GM18519 (cell line): ENCODE results near the gene TTF1.

Experiments
- ATAC-seq: cut with Tn5 transposase; IDR thresholded peaks from one replicate; pipeline ENCODE4 v1.9.1; 2021; ENCODE audit warnings: mild to moderate bottlenecking, moderate library complexity; ENCODE audit not compliant: unreplicated experiment, low FRiP score

Gene TTF1

GRCh38 chr9:132406554-132407122 lies at the start of gene TTF1:
Gene TTF1 (minus strand): TSS chr9:132406840. CDS start chr9:132402821, 4,019 bp downstream.
- peak; percentile 67 for ATAC-seq

DNA sequence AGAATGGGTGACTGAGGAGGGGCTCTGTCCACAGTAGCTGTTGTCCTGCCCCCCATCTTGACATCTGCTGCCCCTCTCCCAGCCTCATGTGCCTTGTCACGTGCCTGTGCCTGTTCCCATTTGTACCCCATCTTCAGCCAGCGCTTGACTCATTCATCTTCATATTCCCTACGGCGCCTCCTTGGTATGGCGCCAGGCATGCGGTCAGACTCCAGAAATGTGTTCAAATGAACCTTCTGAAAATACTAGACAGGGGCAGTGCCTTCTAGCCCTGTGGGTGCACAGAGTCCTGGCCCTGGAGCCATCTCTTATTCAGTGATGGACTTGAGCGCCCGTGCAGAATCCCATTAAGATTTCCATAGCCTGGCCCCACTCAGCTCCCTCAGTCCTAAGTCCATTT lies 49.6 kb upstream of the TTF1 start:
- ATAC-seq, result no peak

DNA sequence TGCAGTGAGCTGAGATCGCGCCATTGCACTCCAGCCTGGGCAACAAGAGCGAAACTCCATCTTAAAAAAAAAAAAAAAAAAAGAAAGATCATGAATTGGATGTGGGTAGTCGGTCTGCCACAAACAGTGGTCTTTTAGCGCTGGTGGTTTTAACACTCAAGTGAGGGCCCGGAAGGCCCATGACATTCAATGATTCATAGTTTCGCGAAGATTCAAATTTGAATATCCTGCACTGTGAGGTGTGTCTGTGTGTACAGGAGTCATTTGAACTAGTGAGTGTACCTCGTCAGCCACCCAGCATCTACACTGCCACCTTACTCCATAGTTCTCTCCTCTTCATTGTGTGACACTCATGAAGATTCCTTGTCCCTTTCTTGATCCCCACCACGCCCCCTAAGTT lies 44.6 kb upstream of the TTF1 start:
- ATAC-seq, result no peak

GRCh38 chr9:132447902-132448301 lies 41.3 kb upstream of the TTF1 start:
- ATAC-seq, result no peak

- ATAC-seq, result no peak
Observed at GRCh38 chr9:132447346-132447745, 40.7 kb upstream of the TTF1 start.

- no peak for ATAC-seq
Observed at GRCh38 chr9:132446887-132447286, 40.2 kb upstream of the TTF1 start.

DNA sequence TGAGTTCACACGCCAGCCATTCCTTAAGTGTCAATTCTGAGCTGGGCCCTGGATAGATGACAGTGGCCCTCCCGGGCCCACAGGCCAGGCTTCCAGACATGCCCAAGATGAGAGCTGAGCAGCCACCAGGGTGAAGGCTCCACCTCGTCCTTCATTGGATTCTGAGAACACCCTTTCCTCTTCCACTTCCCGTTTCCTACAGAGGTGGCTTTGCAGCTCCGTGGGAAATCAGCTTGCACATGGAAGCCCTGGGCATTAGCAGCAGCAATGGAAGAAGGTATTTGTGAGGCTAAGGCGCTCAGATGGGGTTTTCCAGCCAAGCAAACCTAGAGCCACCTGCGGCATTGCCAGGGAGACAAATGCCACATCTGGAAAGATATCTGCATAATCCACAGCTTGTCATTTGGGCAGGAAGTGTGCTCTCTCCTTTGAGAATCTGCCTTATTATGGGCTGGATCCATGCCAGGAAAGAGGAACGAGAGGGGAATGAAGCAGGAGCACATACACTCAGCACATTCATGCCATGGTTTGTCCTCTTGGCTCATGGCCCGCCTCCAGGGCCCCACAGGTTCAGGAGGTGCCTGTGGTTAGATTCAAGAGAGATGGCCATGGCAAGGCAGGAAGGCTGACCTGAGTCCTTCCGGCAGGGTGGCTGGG lies 37.4 kb upstream of the TTF1 start:
- no peak for ATAC-seq

DNA sequence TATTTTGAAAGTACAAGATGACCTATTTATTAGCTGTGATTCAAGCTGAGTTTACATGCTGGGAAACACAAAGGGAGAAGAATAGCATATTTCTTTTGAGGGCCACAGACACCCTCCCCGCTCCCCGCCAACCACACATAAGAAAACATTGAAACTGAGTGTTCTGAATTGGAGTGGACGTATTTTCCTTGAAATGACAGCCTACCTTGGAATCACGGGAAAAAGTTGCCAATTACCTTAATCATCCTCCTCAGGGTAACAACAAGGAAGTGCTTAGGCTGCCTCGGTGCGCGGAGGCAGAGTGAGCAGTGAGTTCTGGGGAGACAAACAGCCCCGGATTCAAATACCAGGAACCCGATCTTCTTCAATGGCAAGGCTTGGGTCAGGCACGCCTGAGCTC lies 34.8 kb upstream of the TTF1 start:
- no peak for ATAC-seq

DNA sequence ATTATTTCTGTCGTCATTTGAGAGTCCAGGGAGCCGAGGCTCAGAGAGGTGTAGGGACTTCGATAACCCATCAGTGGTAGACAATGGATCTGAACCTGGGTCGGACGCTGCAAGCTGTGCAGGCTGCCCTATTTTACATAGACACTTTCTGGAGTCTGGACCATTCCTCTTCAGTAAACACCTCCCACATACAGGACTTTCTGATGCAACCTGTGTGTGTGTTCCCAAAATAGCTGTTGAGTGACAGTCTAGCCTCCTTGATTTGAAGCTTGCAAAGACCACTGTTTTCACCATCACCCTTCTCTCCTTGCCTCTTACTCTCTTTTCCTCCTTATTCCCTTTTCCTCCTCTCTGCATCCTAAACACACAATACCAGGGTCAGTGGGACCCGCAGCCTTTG lies 34.1 kb upstream of the TTF1 start:
- no peak for ATAC-seq

DNA sequence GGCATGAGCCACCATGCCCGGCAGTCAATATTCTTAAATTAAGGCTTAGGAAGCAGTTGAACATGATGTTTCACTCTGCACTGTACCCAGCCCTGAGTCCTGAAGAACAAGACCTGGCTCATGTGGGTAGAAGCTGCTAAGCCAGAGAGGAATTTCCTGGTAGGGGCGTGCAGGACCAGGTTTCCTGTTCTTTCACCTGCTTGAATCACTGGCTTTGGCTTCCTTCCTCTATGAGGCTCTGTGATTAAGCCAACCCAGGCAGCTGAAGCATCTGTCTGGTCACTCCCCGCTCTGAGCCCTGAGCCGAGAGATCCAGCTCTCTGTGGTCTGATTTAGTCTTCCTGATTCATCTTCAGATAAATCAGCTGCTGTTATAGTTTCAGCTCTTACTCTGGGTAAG lies 32.5 kb upstream of the TTF1 start:
- ATAC-seq, result no peak

- no peak for ATAC-seq
Observed at GRCh38 chr9:132434881-132435280, 28.2 kb upstream of the TTF1 start.

- ATAC-seq, result no peak
Observed at GRCh38 chr9:132430998-132431397, 24.4 kb upstream of the TTF1 start.

DNA sequence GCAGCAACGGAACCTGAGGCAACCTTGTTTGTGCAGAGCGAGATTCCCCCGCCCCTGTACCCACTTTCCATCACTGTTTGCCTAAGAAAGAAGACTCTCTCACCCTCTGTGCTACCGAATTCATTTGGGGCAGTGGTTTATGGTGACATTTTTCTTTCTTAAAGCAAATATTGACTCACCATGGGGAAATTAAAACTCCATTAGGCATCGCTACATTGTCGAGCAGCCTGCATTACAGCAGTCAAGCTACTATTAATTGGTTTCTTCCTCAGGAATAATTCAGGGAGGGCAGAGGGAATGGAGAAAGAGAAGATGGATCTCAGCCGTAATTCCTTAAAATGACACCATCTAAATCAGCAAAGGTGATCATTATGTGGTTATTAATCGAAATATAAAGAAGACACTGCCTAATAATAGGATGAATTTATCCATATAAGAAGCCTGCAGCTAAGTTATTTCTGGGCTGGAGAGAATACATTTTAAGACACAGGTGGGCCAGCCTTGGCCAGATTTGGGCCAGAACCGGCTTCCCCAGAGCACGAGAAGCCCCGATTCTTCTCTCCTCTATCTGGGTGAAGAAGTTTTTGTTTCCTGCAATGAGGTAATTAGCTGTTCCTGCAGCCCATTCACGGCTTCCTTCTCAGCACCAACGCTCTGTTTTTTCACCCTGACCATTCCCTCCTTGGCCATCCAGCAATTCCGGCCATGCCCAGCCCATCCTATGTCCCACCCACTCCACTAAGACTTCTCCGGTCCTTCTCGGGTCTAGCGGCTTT lies 20.2 kb upstream of the TTF1 start:
- no peak for ATAC-seq

DNA sequence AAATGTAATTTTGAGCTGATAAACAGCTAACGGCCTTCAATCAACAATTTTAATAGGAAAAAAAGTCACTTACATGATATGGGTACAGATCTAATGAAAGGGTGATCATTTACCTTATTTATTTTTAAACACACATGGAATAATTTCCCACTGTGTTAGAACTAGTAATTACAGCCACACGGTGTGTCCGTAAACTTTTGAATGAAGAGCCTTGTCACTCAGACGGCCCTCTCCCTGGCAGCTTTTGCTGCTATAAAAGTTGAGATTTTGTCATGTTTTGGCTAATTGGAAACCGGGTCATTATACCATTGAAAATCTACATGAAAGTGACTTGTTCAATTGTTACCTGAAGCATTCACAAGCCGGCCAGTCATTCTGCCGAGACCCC lies 19.0 kb upstream of the TTF1 start:
- ATAC-seq, result no peak

DNA sequence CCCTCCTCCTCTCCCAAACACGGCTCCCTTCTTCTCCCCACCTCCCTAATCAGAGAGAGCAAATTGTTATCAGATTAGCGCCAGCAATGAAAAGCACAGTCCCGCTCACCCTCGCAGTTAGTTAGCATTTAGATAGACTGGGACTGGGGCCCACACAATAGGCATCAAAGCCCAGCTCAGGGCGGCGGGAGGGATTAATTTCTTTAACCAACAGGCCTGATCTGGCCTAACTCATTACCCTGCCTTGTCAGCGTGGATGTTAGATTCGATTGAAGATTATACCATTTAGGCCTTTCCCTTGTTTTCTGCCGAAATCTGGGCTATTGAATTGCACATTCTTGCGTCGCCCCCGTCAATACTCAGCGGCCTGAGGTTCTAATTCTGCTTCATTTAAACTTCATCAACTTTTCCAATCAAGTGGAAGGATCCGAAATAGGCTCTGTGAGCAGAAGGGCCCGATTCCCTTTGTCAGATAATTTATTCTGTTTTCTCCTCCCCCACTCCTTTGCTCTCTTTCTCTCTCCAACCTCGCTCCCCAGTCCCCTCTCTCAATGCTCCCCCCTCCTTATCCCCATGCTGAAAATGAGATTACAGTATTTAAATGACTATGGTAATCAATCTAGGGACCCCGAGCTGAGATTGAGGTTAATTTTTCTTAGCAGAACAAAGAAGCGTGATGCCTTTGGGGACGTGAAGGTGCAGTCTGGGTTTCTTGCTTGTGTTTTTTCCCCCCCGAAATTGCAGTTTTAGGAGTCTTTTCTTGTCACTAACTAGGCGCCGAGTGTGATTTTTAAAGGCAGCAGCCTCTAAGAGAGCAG lies 18.4 kb upstream of the TTF1 start:
- ATAC-seq, result no peak

GRCh38 chr9:132423503-132423902 lies 16.9 kb upstream of the TTF1 start:
- no peak for ATAC-seq

- ATAC-seq, result no peak
Observed at GRCh38 chr9:132422574-132422973, 15.9 kb upstream of the TTF1 start.

GRCh38 chr9:132418726-132419363 lies 12.2 kb upstream of the TTF1 start:
- no peak for ATAC-seq

DNA sequence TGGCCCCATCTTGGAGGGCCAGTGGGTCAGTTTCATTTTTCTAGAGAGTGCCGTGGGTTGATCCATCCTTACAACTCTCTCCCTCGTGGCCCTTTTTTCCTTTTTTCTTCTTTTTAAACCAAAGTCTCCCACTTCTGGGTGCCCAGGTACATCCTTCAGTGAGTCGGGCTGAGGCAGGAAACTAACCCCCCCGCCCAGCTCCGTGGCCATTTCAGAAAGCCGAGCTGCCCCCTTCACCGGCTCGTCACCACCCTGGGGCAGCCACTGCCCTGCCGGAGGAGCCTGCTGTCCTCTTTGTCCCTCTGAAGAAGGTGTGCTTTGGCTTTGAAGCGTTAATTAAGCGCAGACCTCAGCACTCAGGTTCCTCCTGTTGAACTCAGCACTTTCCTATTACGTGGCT lies 8.5 kb upstream of the TTF1 start:
- ATAC-seq, result no peak

DNA sequence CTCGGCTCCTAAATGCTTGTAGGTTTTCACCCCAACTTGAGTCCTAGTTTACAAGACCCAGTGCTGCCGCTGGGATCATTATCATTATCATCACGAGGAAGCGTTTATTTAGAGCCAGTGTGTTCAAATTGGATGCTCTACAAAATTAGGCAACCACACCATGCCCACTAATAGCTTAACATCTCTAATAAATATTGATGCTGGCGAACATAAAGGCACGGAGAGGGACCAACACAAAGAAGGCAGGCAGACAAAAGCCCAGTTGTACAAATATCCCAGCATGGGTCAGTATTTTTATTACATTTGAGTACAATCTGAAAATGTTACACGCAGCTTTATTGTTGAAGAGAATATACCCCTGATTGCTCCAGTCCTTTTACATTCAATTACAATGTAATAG lies 8.1 kb upstream of the TTF1 start:
- no peak for ATAC-seq

DNA sequence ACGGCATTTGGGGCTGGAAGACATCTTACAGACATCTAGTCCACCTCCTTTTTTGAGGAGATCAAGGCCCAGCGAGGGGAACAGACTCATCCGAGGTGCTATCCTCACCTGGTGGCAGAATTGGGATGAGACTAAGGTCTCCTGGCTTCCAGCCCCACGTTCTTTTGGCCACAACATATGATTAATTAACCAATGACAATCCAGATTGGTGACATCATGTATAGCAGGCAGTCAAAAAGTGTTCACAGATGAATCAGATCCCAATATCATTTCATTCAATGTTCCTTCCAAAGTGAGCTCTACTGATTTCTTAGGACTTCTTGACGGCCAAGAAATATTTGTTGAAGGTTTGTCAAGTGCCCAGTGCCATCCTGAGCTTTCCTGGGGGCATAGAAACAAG lies 7.3 kb upstream of the TTF1 start:
- no peak for ATAC-seq
